ENCODE results near the gene LYST. TPM values are rescaled to one million over a fixed set of nuclear protein-coding genes. Genes with fewer than 3 reads are reported as not detected.
"Not testable (repeated sequence)": the region's sequence is repeated elsewhere in the genome, so short reads cannot be mapped to it uniquely, and the experiment has no call there.

LYST gene
- total and polyA plus RNA-seq, 2 of the 4 experiments (the other 2 are of a cell fraction): 2.2 to 7.2 TPM

- no peak for TF ChIP-seq CHD1 (IDR thresholded peaks at IDR 0.05; ENCODE audit: low read depth, low read length)
Observed at GRCh38 chr1:235622936-235623779, 243.5 kb downstream of the LYST start (continued).

GRCh38 chr1:235619149-235619548 is 247.6 kb downstream of the LYST start:
- POLR2A ChIA-PET (ENCODE audit: unreplicated experiment): not testable (repeated sequence)

More at GRCh38 chr1:235619149-235619548, 247.6 kb downstream of the LYST start:
- H2AK5ac ChIP-seq (ENCODE audit: low read depth, low read length); H3K4me3 ChIP-seq (ENCODE audit: insufficient read depth, low read depth, low read length); H3K18ac ChIP-seq (ENCODE audit: low read depth, low read length); H3K14ac ChIP-seq (replicated peaks; ENCODE audit: low read depth, low read length); H3K4me1 ChIP-seq (ENCODE audit: control insufficient read depth, insufficient read depth, low read length); DNase-seq; H3K27ac ChIP-seq (ENCODE audit: insufficient read depth, low read length); H3K23ac ChIP-seq (ENCODE audit: low read depth, low read length); CTCF ChIA-PET; H3K56ac ChIP-seq (ENCODE audit: extremely low read depth, insufficient read depth, low read length); H4K5ac ChIP-seq (ENCODE audit: low read depth, low read length); H3K9me3 ChIP-seq (ENCODE audit: control insufficient read depth, insufficient read depth, low read length); H4K8ac ChIP-seq (ENCODE audit: low read depth in 2 of 2, low read length in 2 of 2); H3K9ac ChIP-seq (ENCODE audit: low read depth, low read length); H3K9me1 ChIP-seq (ENCODE audit: insufficient read depth, low read length); H3K36me3 ChIP-seq (ENCODE audit: control insufficient read depth, insufficient read depth, low read length); H2BK15ac ChIP-seq (ENCODE audit: low read depth, low read length); H3K27me3 ChIP-seq (ENCODE audit: control insufficient read depth, insufficient read depth, low read length); dilution Hi-C loops (cut with HindIII; ENCODE audit: low sequenced_read_pairs, unreplicated experiment); H3K79me1 ChIP-seq (ENCODE audit: low read depth in 1 of 2, low read length in 2 of 2); H2BK120ac ChIP-seq (ENCODE audit: low read depth, low read length); ATAC-seq (ENCODE audit: low read depth); H2BK5ac ChIP-seq (ENCODE audit: low read depth, low read length, poor library complexity, severe bottlenecking); H4K91ac ChIP-seq (ENCODE audit: insufficient read depth, low read depth, low read length); in situ Hi-C loops (cut with MboI; ENCODE audit: low sequenced_read_pairs); BruUV-seq (replicated peaks); H3K4ac ChIP-seq (ENCODE audit: low read depth, low read length); H2AK9ac ChIP-seq (replicated peaks; ENCODE audit: low read depth, low read length, poor library complexity); H3K4me2 ChIP-seq (ENCODE audit: low read depth, low read length); H2AFZ ChIP-seq (replicated peaks; ENCODE audit: low read length, poor library complexity); H4K20me1 ChIP-seq (ENCODE audit: insufficient read depth, low read length); H2BK20ac ChIP-seq (ENCODE audit: low read depth, low read length): not testable (repeated sequence)
- intact Hi-C loops (cut with micrococcal nuclease): loop anchor here (5.0 kb wide), 1 partner anchor 107 kb away; no protein-coding TSS in a partner anchor
- TF ChIP-seq CEBPB (IDR thresholded peaks at IDR 0.05; ENCODE audit: low read depth, low read length): peak; percentile 76
- no CpG with 5 or more reads among the region's 2 CpGs for WGBS, 2 experiments (ENCODE audit: extremely low coverage in 2 of 2, insufficient read length in 1 of 2)

Data from IMR-90 (cell line).